ENCODE measurements around the gene RAB25.

- TF ChIP-seq CTCF (IDR thresholded peaks at IDR 0.05) (no peak), ZFX (IDR thresholded peaks at IDR 0.05; ENCODE audit: borderline replicate concordance) (no peak)
These were observed 42.6 kb downstream of the RAB25 start for GRCh38 chr1:156103521-156103947.

All from 22Rv1 (cell line).